IPS-15b (cell line): ENCODE results near the gene LRP5.

Source experiments
- H3K27me3 ChIP-seq: one replicate; pipeline ENCODE4 v1.6.1; 2013; ENCODE audit warnings: low read length; ENCODE audit not compliant: control insufficient read depth, insufficient read depth
- H3K36me3 ChIP-seq: one replicate; pipeline ENCODE4 v1.6.1; 2013; ENCODE audit warnings: low read length; ENCODE audit not compliant: control insufficient read depth, insufficient read depth
- H3K4me1 ChIP-seq: one replicate; pipeline ENCODE4 v1.6.1; 2013; ENCODE audit warnings: mild to moderate bottlenecking, low read length; ENCODE audit not compliant: control insufficient read depth, insufficient read depth
- H3K4me3 ChIP-seq: one replicate; pipeline ENCODE4 v1.5.1; 2013; ENCODE audit warnings: low read depth, low read length
- H3K9ac ChIP-seq: one replicate; pipeline ENCODE4 v1.6.1; 2013; ENCODE audit warnings: low read depth, mild to moderate bottlenecking, low read length
- H3K9me3 ChIP-seq: one replicate; pipeline ENCODE4 v1.6.1; 2013; ENCODE audit warnings: mild to moderate bottlenecking, low read length; ENCODE audit not compliant: control insufficient read depth, insufficient read depth

Gene LRP5

DNA sequence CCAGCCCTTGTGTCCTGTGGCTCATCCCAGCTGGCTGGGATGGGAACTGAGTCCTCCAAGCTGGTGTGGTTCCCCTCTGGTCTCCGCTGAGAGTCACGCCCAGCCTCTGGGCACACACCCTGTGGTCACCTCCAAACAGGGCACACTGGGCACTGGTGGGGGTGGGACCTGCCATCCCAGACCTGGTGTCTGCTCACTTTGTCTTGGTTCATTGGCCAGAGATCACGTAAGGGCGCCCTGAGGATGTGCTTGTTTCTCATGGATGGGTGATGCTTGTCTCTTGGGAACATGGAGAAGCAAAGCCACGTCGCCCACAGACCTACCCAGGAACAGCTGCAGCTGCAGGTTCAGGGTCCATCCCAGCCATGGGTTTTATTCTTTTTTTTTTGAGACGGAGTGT, 43.1 kb downstream of the LRP5 start:
- peaks cover 31% of the 10 kb centered on the region for H3K36me3 ChIP-seq
- H3K4me3 ChIP-seq = no peak overlapping the region
- peaks cover 3% of the 10 kb centered on the region for H3K9me3 ChIP-seq
- no peaks in the 10 kb centered on the region for H3K27me3 ChIP-seq
- H3K9ac ChIP-seq = no peak overlapping the region
- H3K4me1 ChIP-seq = no peaks in the 10 kb centered on the region

DNA sequence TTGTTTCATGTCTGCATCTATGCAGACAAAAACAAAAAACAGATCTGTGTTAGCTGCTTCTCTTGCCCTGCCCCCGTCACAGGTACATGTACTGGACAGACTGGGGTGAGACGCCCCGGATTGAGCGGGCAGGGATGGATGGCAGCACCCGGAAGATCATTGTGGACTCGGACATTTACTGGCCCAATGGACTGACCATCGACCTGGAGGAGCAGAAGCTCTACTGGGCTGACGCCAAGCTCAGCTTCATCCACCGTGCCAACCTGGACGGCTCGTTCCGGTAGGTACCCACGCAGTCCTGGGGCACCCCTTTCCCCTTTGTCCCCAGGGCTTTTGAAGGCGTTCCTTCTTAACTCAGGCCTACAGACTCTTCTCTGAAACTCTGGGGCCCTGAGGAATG, 45.2 kb downstream of the LRP5 start:
- no peak overlapping the region for H3K9ac ChIP-seq
- no peaks in the 10 kb centered on the region for H3K27me3 ChIP-seq
- no peaks in the 10 kb centered on the region for H3K9me3 ChIP-seq
- H3K4me3 ChIP-seq = no peak overlapping the region
- H3K4me1 ChIP-seq = no peaks in the 10 kb centered on the region
- peaks cover 21% of the 10 kb centered on the region for H3K36me3 ChIP-seq

DNA sequence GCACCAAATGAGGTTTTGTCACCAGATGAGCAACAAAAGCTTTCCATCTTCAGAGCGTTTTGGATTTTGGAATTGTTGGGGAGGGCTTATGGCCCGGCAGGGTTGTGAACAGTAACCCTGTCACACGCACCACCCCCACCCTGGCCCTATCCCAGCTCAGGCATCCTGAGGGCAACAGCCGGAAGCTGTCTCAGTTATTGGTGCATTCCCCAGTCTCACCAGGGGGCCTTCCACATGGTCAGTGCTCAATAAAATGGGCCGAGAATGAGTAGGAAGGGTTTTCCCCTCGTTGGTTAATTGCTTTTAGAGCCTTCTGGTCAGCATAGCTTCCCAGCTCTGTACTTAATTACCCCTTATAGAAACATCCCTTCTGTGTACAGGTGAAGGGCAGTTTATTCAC, 46.0 kb downstream of the LRP5 start:
- no peak overlapping the region for H3K9ac ChIP-seq
- no peak overlapping the region for H3K4me3 ChIP-seq
- H3K9me3 ChIP-seq = no peaks in the 10 kb centered on the region
- peaks cover 19% of the 10 kb centered on the region for H3K36me3 ChIP-seq
- no peaks in the 10 kb centered on the region for H3K4me1 ChIP-seq
- H3K27me3 ChIP-seq = no peaks in the 10 kb centered on the region

DNA sequence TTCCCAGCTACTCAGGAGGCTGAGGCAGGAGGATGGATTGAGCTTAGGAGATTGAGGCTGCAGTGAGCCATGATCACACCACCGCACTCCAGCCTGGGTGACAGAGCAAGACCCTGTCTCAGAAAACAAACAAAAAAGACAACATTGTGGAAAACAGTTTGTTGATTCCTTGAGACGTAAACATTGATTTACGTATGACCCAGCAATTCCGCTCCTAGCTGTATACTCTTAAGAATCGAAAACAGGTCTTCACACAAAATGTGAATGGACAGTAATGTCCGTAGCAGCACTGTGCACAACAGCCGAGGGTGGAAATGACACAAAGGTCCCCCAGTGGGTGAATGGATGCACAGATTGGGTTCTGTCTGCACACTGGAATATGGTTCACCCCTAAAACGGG, 49.3 kb downstream of the LRP5 start:
- Histone ChIP-seq H3K4me1 (no peaks in the 10 kb centered on the region), H3K4me3 (no peak overlapping the region)

DNA sequence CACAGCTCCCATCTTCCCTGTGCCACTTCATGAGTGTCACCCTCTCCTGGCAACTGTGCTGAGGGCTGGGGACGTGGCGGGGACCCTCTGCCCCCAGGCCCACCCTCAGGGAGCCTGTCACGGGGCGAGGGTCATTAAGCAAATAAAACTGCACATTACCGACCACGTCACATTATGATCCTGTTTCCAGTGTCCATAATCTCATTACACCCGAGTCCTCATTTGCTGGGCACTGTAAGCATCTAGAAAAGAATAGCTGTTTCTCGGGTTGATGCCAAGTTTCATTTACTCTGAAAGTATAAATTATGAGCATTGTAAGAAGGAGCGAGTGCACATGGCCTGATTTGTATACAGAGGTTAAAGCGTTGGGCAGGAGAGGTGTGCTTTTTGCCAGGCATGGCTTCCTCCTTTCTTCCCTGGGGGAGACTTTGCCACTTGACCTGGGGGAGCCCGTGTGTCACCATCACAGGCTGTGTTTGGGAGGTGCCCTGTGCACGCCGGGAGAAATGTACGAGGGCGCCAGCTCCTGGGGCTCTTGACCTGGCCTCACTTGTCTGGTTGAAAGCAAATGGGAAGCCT, 50.5 kb downstream of the LRP5 start:
- H3K27me3 ChIP-seq = no peaks in the 10 kb centered on the region
- H3K9me3 ChIP-seq = no peaks in the 10 kb centered on the region
- H3K4me3 ChIP-seq = no peak overlapping the region
- no peaks in the 10 kb centered on the region for H3K4me1 ChIP-seq
- peaks cover 21% of the 10 kb centered on the region for H3K36me3 ChIP-seq
- H3K9ac ChIP-seq = no peak overlapping the region

More for the DNA sequence above, 49.3 kb downstream of the LRP5 start:
- Histone ChIP-seq H3K27me3 (no peaks in the 10 kb centered on the region), H3K36me3 (peaks cover 17% of the 10 kb centered on the region), H3K9ac (no peak overlapping the region), H3K9me3 (no peaks in the 10 kb centered on the region)

DNA sequence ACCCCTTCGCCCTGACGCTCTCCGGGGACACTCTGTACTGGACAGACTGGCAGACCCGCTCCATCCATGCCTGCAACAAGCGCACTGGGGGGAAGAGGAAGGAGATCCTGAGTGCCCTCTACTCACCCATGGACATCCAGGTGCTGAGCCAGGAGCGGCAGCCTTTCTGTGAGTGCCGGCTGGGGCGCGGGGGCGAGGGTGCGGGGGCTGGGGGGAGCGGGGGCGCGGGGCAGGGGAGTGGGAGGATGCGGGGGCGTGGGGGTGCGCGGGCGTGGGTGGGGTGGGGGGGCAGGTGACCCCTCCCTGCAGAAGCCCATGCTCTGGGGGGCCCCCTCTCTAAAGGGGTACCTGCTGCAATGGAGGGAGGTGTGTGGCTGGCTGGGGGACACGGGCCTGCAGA, 51.4 kb downstream of the LRP5 start:
- Histone ChIP-seq H3K4me1 (no peaks in the 10 kb centered on the region), H3K36me3 (peaks cover 14% of the 10 kb centered on the region)

DNA sequence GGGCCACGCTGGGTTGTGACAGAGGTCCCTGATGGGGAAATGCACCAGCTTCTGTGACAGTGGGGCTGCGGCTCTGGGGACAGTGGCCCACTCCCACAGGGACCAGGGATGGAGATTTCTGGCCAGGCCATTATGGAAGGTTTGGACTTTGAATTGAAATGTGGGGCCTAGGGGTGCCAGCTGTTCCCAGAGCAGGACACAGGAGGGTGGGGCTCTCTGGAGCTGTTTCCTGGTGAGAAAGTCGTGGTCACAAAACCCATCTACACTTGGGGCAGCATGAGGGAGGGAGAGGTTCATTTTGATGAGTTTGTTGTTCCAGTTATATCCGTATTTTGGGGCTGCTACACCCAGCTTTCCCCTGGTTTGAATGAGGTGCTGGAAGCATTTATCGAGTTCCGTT, 52.2 kb downstream of the LRP5 start:
- no peaks in the 10 kb centered on the region for H3K9me3 ChIP-seq
- H3K36me3 ChIP-seq = peaks cover 13% of the 10 kb centered on the region
- no peak overlapping the region for H3K9ac ChIP-seq
- no peaks in the 10 kb centered on the region for H3K27me3 ChIP-seq
- no peaks in the 10 kb centered on the region for H3K4me1 ChIP-seq
- H3K4me3 ChIP-seq = no peak overlapping the region

More for the DNA sequence above, 51.4 kb downstream of the LRP5 start:
- H3K4me3 ChIP-seq = no peak overlapping the region
- H3K9me3 ChIP-seq = no peaks in the 10 kb centered on the region
- H3K9ac ChIP-seq = no peak overlapping the region
- H3K27me3 ChIP-seq = no peaks in the 10 kb centered on the region

DNA sequence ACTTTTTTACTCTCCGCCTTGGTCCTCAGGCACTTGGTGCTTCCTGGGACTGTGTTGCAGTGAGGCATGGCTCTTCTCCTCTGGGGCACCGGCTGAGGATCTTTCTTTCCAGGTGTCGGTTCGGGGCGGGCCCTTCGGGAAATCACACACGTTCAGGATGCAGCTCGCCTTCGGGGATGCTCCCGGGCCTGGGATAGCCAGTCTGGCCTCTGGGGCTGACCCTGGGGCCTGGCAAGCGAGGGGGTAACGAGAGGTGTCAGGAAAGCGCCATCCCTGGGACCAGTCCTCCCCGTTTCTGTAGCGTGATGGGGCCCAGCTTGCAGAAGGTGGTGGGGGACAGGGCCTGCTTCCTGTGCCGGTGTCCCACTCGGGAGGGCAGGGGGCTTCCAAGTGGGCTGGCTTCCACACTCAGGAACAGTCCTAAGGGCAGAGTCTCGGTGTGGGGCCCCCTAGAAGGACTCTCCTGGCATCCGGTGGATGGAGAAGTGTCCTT, 53.6 kb downstream of the LRP5 start:
- Histone ChIP-seq H3K9ac (no peak overlapping the region), H3K4me3 (no peak overlapping the region), H3K9me3 (no peaks in the 10 kb centered on the region), H3K4me1 (no peaks in the 10 kb centered on the region), H3K27me3 (no peaks in the 10 kb centered on the region), H3K36me3 (peaks cover 16% of the 10 kb centered on the region)

DNA sequence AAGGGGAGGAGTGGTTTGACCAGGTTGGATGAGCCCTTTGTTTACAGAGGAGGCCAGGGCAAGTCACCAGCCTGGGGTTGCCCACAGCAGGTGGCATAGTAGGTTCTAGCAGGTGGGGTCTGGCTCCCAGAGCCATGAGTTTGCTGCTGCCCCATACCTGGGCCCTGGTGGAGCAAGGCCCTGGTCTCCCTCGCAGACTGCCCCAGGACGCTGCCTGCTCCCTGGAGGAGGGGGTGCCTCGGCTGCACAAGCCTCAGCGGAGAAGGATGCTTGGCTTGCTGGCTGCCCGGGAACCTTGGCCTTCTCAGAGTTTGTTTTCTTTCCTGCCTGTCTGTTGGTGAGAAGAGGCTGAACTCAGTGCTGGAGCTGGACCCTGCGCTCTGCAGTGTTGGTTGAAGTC, 54.9 kb downstream of the LRP5 start:
- Histone ChIP-seq H3K36me3 (peaks cover 16% of the 10 kb centered on the region), H3K4me3 (no peak overlapping the region), H3K27me3 (no peaks in the 10 kb centered on the region), H3K4me1 (no peaks in the 10 kb centered on the region), H3K9me3 (no peaks in the 10 kb centered on the region), H3K9ac (no peak overlapping the region)

DNA sequence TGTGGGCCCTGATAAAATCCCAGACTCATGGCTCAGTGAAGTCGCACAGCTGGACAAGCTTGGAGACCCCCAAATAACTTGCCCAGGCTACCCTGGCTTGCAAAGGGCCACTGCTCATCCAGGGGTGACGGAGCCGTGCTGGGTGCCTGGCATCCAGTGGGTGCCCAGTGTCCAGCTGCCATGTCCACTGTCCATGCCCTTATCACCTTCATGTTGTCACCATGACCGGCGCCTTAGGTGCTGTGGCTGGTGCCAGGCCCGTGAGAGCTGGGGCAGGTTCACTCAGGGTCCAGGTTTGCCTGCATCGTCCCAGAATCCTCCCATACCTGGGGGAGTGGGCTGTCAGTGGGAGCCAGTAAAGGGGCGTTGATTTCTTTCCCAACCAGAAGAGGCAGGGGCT, 57.4 kb downstream of the LRP5 start:
- Histone ChIP-seq H3K9me3 (no peaks in the 10 kb centered on the region), H3K4me3 (no peak overlapping the region), H3K4me1 (no peaks in the 10 kb centered on the region), H3K36me3 (peaks cover 16% of the 10 kb centered on the region), H3K9ac (no peak overlapping the region), H3K27me3 (no peaks in the 10 kb centered on the region)

DNA sequence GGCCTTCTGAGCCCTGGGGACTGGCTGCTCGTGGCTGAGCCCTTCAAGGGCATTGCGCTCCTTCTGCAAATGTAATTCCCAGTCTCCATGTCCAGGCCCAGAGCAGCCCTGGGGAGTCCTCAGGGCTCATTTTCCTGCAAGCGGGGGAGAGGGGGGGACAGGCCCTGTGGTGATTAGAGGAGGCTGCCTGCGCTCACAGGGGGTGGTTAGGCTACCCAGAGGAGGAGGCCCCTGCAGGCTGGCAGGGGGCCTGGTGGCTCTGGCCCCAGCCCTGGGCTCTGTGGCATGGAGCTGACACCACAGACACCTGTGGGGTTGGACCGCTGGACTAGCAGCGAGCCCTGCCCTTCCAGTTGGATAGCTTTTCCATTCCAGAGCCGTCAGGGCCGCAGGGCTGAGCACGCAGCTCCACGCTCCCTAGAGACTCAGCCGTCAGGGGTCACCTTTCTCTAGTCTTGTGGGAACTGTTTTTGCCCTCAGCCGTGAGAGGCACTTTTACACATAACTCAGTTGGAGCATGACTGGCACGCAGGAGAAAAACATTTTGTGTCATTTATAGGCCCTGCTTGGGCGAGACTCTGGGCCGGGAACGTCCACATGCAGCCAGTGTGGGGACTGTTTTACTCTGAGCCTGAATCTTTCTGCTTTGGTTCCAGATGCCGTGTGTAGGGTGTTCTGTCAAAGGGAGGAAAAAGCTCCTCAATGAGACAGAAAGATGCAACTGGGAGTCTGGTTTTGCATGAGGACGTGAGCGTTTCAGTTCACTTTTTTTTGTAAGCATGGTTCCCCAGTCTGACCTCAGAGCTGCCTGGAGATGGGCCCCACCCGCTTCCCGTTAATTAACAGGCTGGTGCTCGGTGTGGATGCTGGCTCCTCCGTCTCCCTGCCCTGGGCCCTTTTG, 58.1 kb downstream of the LRP5 start:
- no peak overlapping the region for H3K4me3 ChIP-seq
- H3K9me3 ChIP-seq = no peaks in the 10 kb centered on the region
- H3K9ac ChIP-seq = no peak overlapping the region
- H3K4me1 ChIP-seq = no peaks in the 10 kb centered on the region
- H3K36me3 ChIP-seq = peaks cover 19% of the 10 kb centered on the region
- no peaks in the 10 kb centered on the region for H3K27me3 ChIP-seq
